ENCODE measurements around the gene ERGIC1. TPM values are rescaled to one million over a fixed set of nuclear protein-coding genes. Genes with fewer than 3 reads are reported as not detected.
A peak's percentile ranks its signal among the peaks of the same experiment; 100 is the strongest.

Gene ERGIC1
- total and polyA plus RNA-seq, 2 of the 8 experiments (the other 6 are each of a cell fraction or from before 2014, with no cell fraction given), result 95.3 to 106 TPM

GRCh38 chr5:172983542-172984243 is 149.6 kb downstream of the ERGIC1 start, which contains the start of gene ATP6V0E1 (continued):
- no peak for TF ChIP-seq CHD1 (IDR thresholded peaks at IDR 0.05; ENCODE audit: low read depth, low read length)
- TF ChIP-seq SUZ12 (IDR thresholded peaks at IDR 0.05; ENCODE audit: low read length), result no peak
- TF ChIP-seq SIX5 (IDR thresholded peaks at IDR 0.05; ENCODE audit: low read depth, low read length), result no peak
- TF ChIP-seq E2F6 (IDR thresholded peaks at IDR 0.05), result peak; percentile 29; the same call in 1 of the 2 replicates
- TF ChIP-seq FOSL1 (IDR thresholded peaks at IDR 0.05; ENCODE audit: insufficient read depth, low read depth, low read length), result no peak
- no peak; the same call in 1 of the 2 replicates for TF ChIP-seq BACH1 (IDR thresholded peaks at IDR 0.05; ENCODE audit: low read length)
- TF ChIP-seq RBBP5 (IDR thresholded peaks at IDR 0.05; ENCODE audit: borderline replicate concordance, low read depth, low read length), result no peak; the same call in 1 of the 2 replicates
- TF ChIP-seq POLR2AphosphoS5 (IDR thresholded peaks at IDR 0.05; ENCODE audit: low read depth, low read length), result peak; percentile 92
- no peak for TF ChIP-seq BRCA1 (IDR thresholded peaks at IDR 0.05; ENCODE audit: low read depth, low read length)
- TF ChIP-seq TEAD4 (IDR thresholded peaks at IDR 0.05; ENCODE audit: low read depth, low read length), result no peak
- no peak for TF ChIP-seq RAD21 (IDR thresholded peaks at IDR 0.05 in 1 of 2, conservative IDR thresholded peaks at IDR 0.05 in 1 of 2; ENCODE audit: low read depth in 2 of 2, low read length in 2 of 2)
- TF ChIP-seq KDM4A (IDR thresholded peaks at IDR 0.05; ENCODE audit: low read depth, low read length, severe bottlenecking), result peak; percentile 67
- TF ChIP-seq SP1 (IDR thresholded peaks at IDR 0.05; ENCODE audit: low read depth, low read length), result 0 out of 2 replicates have a peak, but pooled peaks have one; percentile 7
- TF ChIP-seq POLR2A (IDR thresholded peaks at IDR 0.05; ENCODE audit: control extremely low read depth in 1 of 2, low read depth in 2 of 2, low read length in 2 of 2), result peak; percentile 87 to 91
- TF ChIP-seq RNF2 (IDR thresholded peaks at IDR 0.05; ENCODE audit: borderline replicate concordance, low read depth, low read length, missing control alignments, poor library complexity, severe bottlenecking), result no peak
- TF ChIP-seq YY1 (IDR thresholded peaks at IDR 0.05; ENCODE audit: low read depth, low read length), result no peak
- peak; percentile 70 for TF ChIP-seq TAF1 (IDR thresholded peaks at IDR 0.05; ENCODE audit: low read depth, low read length)
- TF ChIP-seq EZH2 (IDR thresholded peaks at IDR 0.05; ENCODE audit: low read depth, low read length, severe bottlenecking), result no peak
- no peak for TF ChIP-seq SIRT6 (IDR thresholded peaks at IDR 0.05; ENCODE audit: low read length)
- TF ChIP-seq MAFK (IDR thresholded peaks at IDR 0.05; ENCODE audit: low read depth, low read length), result no peak
- TF ChIP-seq EGR1 (IDR thresholded peaks at IDR 0.05; ENCODE audit: borderline replicate concordance, low read depth, low read length), result no peak
- TF ChIP-seq JUN (IDR thresholded peaks at IDR 0.05; ENCODE audit: low read depth, low read length), result no peak
- no peak for TF ChIP-seq CEBPB (IDR thresholded peaks at IDR 0.05; ENCODE audit: low read depth, low read length)
- TF ChIP-seq ATF3 (IDR thresholded peaks at IDR 0.05; ENCODE audit: insufficient read depth, low read depth, low read length), result peak; percentile 96
- no peak for TF ChIP-seq JUND (IDR thresholded peaks at IDR 0.05; ENCODE audit: low read length)
